ENCODE data around the gene RND2. TPM values are rescaled to one million over a fixed set of nuclear protein-coding genes. Genes with fewer than 3 reads are reported as not detected.

Gene RND2
- polyA plus RNA-seq, 1 donor (not counting 4 experiments of a cell fraction or from before 2014, with no cell fraction given) = 0.12 TPM

- dilution Hi-C loops (cut with MboI; ENCODE audit: extremely low pct_ligation_motif_present, low sequenced_read_pairs) = no loop called here
- DNase-seq (ENCODE audit: low read depth, low spot score) = no peak
Measured at GRCh38 chr17:42979511-42980273, 45.3 kb upstream of the RND2 start, which contains the start of gene PTGES3L. TSS of gene PTGES3L (minus strand) at chr17:42980080. CDS start at chr17:42980053, 27 bp downstream.

GRCh38 chr17:42980274-42980765 is 44.7 kb upstream of the RND2 start, which contains the start of gene RUNDC1:
TSS of gene RUNDC1 (plus strand) at chr17:42980565. CDS start at chr17:42980577, 12 bp downstream.
- no peak for DNase-seq (ENCODE audit: low read depth, low spot score)
- Histone ChIP-seq H3K4me3 (ENCODE audit: control insufficient read depth in 2 of 3, extremely low read depth in 1 of 3, insufficient read depth in 2 of 3, low read depth in 1 of 3, low read length in 3 of 3) (peak within 1 kb of the TSS; percentile 78 to 91 (median 90)), H3K9me1 (ENCODE audit: control insufficient read depth, extremely low read depth, insufficient read depth, low read length) (no peaks in the 10 kb centered on the region), H3K4me1 (ENCODE audit: control insufficient read depth, extremely low read depth, insufficient read depth, low read length) (peaks cover 14% of the 10 kb centered on the region), H3K27ac (ENCODE audit: control insufficient read depth, insufficient read depth, low read length) (peak within 1 kb of the TSS; percentile 78), H3K9ac (ENCODE audit: control insufficient read depth, extremely low read depth, insufficient read depth, low read length) (peak within 1 kb of the TSS; percentile 85), H3K9me3 (ENCODE audit: control insufficient read depth, low read depth, low read length) (no peaks in the 10 kb centered on the region), H2AFZ (ENCODE audit: control insufficient read depth, low read length) (peak within 1 kb of the TSS; percentile 95), H4K20me1 (ENCODE audit: control insufficient read depth, extremely low read depth, insufficient read depth, low read length) (no peaks in the 10 kb centered on the region), H3K4me2 (ENCODE audit: control insufficient read depth, extremely low read depth, insufficient read depth, low read depth, low read length) (peak within 1 kb of the TSS; percentile 96), H3K27me3 (ENCODE audit: control insufficient read depth, extremely low read depth, insufficient read depth, low read length) (no peaks in the 10 kb centered on the region), H3K36me3 (ENCODE audit: control insufficient read depth in 2 of 2, extremely low read depth in 1 of 2, insufficient read depth in 2 of 2, low read length in 2 of 2) (peaks cover 0 to 8% of the 10 kb centered on the region in 2 experiments), H3K79me2 (ENCODE audit: control insufficient read depth, insufficient read depth, low read length) (peaks cover 34% of the 10 kb centered on the region)
- no peak for FAIRE-seq
- no peak for TF ChIP-seq EZH2 (IDR thresholded peaks at IDR 0.05; ENCODE audit: low read length)
- TF ChIP-seq, protein P1, sequence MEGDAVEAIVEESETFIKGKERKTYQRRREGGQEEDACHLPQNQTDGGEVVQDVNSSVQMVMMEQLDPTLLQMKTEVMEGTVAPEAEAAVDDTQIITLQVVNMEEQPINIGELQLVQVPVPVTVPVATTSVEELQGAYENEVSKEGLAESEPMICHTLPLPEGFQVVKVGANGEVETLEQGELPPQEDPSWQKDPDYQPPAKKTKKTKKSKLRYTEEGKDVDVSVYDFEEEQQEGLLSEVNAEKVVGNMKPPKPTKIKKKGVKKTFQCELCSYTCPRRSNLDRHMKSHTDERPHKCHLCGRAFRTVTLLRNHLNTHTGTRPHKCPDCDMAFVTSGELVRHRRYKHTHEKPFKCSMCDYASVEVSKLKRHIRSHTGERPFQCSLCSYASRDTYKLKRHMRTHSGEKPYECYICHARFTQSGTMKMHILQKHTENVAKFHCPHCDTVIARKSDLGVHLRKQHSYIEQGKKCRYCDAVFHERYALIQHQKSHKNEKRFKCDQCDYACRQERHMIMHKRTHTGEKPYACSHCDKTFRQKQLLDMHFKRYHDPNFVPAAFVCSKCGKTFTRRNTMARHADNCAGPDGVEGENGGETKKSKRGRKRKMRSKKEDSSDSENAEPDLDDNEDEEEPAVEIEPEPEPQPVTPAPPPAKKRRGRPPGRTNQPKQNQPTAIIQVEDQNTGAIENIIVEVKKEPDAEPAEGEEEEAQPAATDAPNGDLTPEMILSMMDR (optimal IDR thresholded peaks at IDR 0.05 in 1 of 3, IDR thresholded peaks at IDR 0.05 in 1 of 3, conservative IDR thresholded peaks at IDR 0.05 in 1 of 3; ENCODE audit: extremely low read depth in 1 of 3, insufficient read depth in 2 of 3, low read length in 3 of 3) = no peak
- dilution Hi-C loops (cut with MboI; ENCODE audit: extremely low pct_ligation_motif_present, low sequenced_read_pairs) = no loop called here

More at GRCh38 chr17:42979511-42980273, 45.3 kb upstream of the RND2 start, which contains the start of gene PTGES3L:
- H3K4me1 ChIP-seq (ENCODE audit: control insufficient read depth, extremely low read depth, insufficient read depth, low read length) = peaks cover 14% of the 10 kb centered on the region
- H4K20me1 ChIP-seq (ENCODE audit: control insufficient read depth, extremely low read depth, insufficient read depth, low read length) = no peaks in the 10 kb centered on the region
- H3K4me2 ChIP-seq (ENCODE audit: control insufficient read depth, extremely low read depth, insufficient read depth, low read depth, low read length) = peak within 1 kb of the TSS; percentile 96
- H2AFZ ChIP-seq (ENCODE audit: control insufficient read depth, low read length) = peak within 1 kb of the TSS; percentile 95
- TF ChIP-seq EZH2 (IDR thresholded peaks at IDR 0.05; ENCODE audit: low read length) = no peak
- TF ChIP-seq, protein P1 (optimal IDR thresholded peaks at IDR 0.05 in 1 of 3, IDR thresholded peaks at IDR 0.05 in 1 of 3, conservative IDR thresholded peaks at IDR 0.05 in 1 of 3; ENCODE audit: extremely low read depth in 1 of 3, insufficient read depth in 2 of 3, low read length in 3 of 3) = no peak
- H3K9me1 ChIP-seq (ENCODE audit: control insufficient read depth, extremely low read depth, insufficient read depth, low read length) = no peaks in the 10 kb centered on the region
- no peak for FAIRE-seq
- no peaks in the 10 kb centered on the region for H3K9me3 ChIP-seq (ENCODE audit: control insufficient read depth, low read depth, low read length)
- H3K36me3 ChIP-seq (ENCODE audit: control insufficient read depth in 2 of 2, extremely low read depth in 1 of 2, insufficient read depth in 2 of 2, low read length in 2 of 2) = peaks cover 0 to 8% of the 10 kb centered on the region in 2 experiments
- no peaks in the 10 kb centered on the region for H3K27me3 ChIP-seq (ENCODE audit: control insufficient read depth, extremely low read depth, insufficient read depth, low read length)
- H3K9ac ChIP-seq (ENCODE audit: control insufficient read depth, extremely low read depth, insufficient read depth, low read length) = peak within 1 kb of the TSS; percentile 85
- H3K27ac ChIP-seq (ENCODE audit: control insufficient read depth, insufficient read depth, low read length) = peak within 1 kb of the TSS; percentile 78
- H3K4me3 ChIP-seq (ENCODE audit: control insufficient read depth in 2 of 3, extremely low read depth in 1 of 3, insufficient read depth in 2 of 3, low read depth in 1 of 3, low read length in 3 of 3) = peak within 1 kb of the TSS; percentile 78 to 91 (median 90)
- peaks cover 32% of the 10 kb centered on the region for H3K79me2 ChIP-seq (ENCODE audit: control insufficient read depth, insufficient read depth, low read length)

Data from keratinocyte (primary cell).